ENCODE measurements around the gene ATXN1. TPM values are rescaled to one million over a fixed set of nuclear protein-coding genes. Genes with fewer than 3 reads are reported as not detected.
"Not testable (repeated sequence)": the region's sequence is repeated elsewhere in the genome, so short reads cannot be mapped to it uniquely, and the experiment has no call there.

Gene ATXN1
- total RNA-seq, 2 experiments from 2014 or later: 27.8 to 32.8 TPM

DNA sequence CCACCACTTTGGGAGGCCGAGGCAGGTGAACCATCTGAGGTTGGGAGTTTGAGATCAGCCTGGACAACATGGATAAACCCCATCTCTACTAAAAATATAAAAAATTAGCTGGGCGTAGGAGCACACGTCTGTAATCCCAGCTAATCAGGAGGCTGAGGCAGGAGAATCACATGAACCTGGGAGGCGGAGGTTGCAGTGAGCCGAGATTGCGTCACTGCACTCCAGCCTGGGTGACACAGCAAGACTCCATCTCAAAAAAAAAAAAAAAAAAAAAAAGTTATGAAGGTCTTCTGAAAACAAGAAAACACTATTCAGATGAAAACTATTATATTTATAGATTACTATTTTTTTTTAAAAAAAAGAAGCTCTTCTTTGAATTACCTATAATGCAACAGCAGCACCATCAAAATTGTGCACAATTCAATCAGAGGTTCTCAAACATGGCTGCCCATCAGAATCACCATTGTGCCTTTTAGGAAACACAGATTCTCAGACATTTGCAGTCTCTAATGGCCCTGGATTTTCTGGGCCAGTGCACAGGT, 370.3 kb downstream of the ATXN1 start:
- H3K4me1 Mint-ChIP-seq, H3K36me3 Mint-ChIP-seq, H3K9me3 Mint-ChIP-seq, H3K27me3 Mint-ChIP-seq, H3K27ac Mint-ChIP-seq, DNase-seq, H3K4me3 Mint-ChIP-seq: not testable (repeated sequence)

DNA sequence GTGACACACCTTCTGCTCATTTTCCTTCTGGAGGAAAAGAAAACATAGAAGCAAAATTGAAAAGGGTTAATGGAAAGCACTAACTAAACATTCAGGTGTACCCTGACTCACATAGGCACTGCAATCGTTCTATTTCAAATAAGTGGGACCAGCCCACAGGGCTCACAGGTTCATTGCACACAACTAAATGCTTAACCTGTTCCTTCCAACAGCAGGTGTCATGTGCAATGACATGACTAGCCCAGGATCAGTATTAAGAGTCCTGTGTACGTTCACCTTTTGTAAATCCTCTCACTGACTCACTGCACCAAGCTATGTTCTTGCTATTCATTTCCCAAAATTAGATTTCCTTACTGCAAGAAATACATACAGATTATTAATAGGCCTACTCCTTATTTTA, 371.6 kb downstream of the ATXN1 start:
- Mint-ChIP-seq H3K27ac (no peak overlapping the region), H3K4me1 (no peaks in the 10 kb centered on the region), H3K27me3 (no peaks in the 10 kb centered on the region), H3K36me3 (peaks cover 7% of the 10 kb centered on the region), H3K4me3 (no peak overlapping the region), H3K9me3 (no peaks in the 10 kb centered on the region)
- DNase-seq: no peak

DNA sequence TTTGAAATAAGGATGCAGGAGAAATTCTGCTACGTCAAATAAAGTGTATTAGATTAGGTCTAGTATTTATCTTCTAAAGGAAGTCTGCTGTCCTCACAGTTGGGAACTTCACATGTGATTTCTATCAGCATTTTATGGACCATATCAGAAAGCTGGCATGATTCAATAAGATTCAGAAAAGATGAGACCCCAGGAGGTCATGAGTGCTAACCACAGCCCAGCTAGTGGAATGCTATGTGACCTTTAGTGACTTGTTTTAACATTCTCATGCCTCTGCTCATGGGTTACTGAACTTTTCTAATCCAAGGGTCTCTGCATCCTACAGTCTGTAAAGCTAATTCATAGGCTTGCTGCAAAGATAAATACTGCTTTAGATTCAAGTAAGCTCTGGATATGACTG, 372.8 kb downstream of the ATXN1 start:
- no peak for DNase-seq
- H3K27ac Mint-ChIP-seq: no peak overlapping the region
- H3K36me3 Mint-ChIP-seq: peaks cover 7% of the 10 kb centered on the region
- no peak overlapping the region for H3K4me3 Mint-ChIP-seq
- H3K4me1 Mint-ChIP-seq: no peaks in the 10 kb centered on the region
- H3K9me3 Mint-ChIP-seq: no peaks in the 10 kb centered on the region
- no peaks in the 10 kb centered on the region for H3K27me3 Mint-ChIP-seq

DNA sequence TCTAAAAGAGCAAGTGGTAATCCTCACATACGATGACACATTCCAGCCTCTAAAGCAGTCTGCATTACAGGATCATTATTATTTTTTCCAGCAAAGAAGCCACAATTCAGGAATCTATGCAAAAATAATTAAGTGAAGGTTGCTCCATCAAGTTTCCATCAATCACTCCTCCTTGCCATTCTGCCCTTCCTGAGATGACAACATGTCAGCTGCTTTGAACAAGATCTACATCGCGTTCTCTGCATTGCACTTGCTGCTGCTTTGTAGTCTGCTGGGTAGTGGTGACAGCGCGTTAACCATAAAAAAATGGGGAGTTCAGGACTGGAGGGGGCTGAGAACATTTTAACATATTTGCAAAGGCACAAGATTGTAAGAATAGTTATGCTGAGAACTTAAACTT, 375.2 kb downstream of the ATXN1 start:
- no peak overlapping the region for H3K4me3 Mint-ChIP-seq
- DNase-seq: no peak
- H3K4me1 Mint-ChIP-seq: no peaks in the 10 kb centered on the region
- H3K9me3 Mint-ChIP-seq: no peaks in the 10 kb centered on the region
- no peaks in the 10 kb centered on the region for H3K27me3 Mint-ChIP-seq
- H3K36me3 Mint-ChIP-seq: peaks cover 7% of the 10 kb centered on the region
- no peak overlapping the region for H3K27ac Mint-ChIP-seq

DNA sequence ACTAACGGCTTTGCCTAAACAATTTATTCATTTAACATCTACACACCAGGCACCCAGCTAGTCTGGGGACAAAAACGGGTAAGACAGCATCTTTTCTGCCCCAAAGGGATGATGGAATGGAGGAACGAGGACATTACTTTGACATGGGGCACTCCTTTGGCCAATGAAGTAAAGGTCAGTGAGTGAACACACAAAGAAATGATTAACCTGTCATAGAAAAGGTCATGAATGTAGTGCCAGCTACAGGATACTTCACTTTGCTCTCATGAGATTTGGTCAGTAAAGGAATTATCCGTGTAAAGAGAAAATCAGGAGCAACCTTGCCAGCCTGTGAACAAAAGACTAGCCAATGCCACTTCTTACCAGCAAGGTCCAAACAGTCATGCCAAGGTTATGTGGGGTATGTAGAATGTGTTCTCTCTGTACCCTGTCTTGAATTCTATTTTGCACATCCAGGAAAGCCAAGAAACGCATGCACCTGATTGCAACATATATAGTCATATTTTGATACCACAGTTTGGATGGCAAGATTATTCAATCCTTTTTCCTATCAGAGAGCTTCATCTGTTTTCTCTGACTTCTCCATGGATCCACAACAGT, 377.6 kb downstream of the ATXN1 start:
- Mint-ChIP-seq H3K9me3 (no peaks in the 10 kb centered on the region), H3K4me3 (no peak overlapping the region), H3K4me1 (no peaks in the 10 kb centered on the region), H3K27ac (no peak overlapping the region), H3K27me3 (no peaks in the 10 kb centered on the region), H3K36me3 (peaks cover 5% of the 10 kb centered on the region)
- no peak for DNase-seq

DNA sequence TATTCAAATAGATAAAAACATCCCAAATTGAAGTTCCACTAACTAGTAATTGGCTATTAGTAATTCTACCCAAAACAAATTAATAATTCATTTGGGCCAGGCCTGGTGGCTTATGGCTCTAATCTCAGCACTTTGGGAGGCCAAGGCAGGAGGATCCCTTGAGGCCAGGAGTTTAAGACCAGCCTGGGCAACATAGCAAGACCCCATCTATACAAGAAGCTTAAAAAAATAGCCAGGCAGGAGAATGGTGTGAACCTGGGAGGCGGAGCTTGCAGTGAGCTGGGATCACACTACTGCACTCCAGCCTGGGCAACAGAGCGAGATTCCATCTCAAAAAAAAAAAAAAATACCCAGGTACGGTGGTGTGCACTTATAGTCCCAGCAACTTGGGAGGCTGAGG, 379.3 kb downstream of the ATXN1 start:
- not testable (repeated sequence) for H3K4me3 Mint-ChIP-seq, H3K4me1 Mint-ChIP-seq, DNase-seq, H3K27me3 Mint-ChIP-seq, H3K36me3 Mint-ChIP-seq, H3K9me3 Mint-ChIP-seq, H3K27ac Mint-ChIP-seq

DNA sequence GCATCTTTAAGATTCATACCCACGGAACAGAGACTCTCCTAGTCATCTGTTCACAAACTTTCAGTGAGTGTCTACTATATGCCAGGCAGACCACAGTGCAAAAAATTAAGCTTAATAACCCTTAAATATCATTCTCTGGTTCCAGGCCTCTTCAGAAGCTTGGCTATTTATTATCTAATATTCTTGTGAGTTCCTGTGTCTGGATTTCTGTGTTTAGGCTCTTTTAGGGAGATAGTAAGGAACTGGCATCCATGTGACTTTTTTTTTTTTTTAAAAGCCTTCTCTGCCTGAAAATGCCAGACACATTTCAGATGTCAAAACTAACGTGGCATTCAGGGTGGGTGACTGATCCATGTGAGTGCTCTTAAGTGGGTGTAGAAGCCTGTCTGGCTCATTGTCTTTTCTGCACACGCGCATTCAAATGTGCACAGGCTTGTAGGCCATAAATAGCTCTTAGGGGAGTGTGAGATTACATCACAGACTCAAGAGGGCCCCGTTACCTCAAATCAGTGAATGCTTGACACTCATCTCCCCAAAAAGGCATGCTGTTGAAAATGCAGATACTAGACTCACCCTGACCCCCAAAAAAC, 380.9 kb downstream of the ATXN1 start:
- H3K4me1 Mint-ChIP-seq: peaks cover 5% of the 10 kb centered on the region
- no peak overlapping the region for H3K4me3 Mint-ChIP-seq
- no peak overlapping the region for H3K27ac Mint-ChIP-seq
- no peak for DNase-seq
- peaks cover 5% of the 10 kb centered on the region for H3K36me3 Mint-ChIP-seq
- no peaks in the 10 kb centered on the region for H3K9me3 Mint-ChIP-seq
- H3K27me3 Mint-ChIP-seq: no peaks in the 10 kb centered on the region

DNA sequence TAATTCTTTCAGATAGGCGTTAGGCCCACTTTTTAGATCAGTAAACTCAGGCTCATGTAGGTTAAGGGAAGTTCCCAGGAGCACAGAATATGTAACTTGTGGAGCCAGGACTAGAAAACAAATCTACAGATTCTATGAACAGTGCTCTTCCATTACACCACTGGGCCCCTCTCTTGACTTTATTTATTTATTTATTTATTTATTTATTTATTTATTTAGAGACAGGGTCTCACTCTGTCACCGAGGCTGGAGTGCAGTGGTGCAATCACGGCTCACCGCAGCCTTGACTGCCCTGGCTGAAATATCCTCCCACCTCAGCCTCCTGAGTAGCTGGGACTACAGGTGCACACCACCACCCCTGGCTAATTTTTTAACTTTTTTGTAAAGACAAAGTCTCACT, 382.9 kb downstream of the ATXN1 start:
- not testable (repeated sequence) for H3K36me3 Mint-ChIP-seq, H3K9me3 Mint-ChIP-seq, DNase-seq, H3K27me3 Mint-ChIP-seq, H3K4me3 Mint-ChIP-seq, H3K27ac Mint-ChIP-seq
- peaks cover 13% of the 10 kb centered on the region for H3K4me1 Mint-ChIP-seq

DNA sequence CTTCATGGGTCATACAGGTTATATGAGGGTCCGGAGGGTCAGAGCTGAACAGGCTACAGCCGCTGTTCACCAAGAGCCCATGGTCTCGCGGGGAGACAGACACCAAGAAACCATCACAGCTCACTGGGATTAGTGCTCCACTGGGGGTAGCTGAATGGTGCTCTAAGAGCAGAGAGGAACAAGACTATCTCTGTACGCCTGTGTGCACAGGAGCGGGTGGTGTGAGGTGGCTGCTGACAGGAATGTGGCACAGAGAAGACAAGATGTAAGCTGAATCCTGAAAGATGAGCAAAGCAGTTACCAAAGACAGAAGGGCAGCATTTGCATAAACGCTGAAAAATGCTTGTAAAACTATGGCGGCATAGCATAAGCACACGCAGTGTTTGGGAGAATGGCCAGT, 383.8 kb downstream of the ATXN1 start:
- H3K9me3 Mint-ChIP-seq: no peaks in the 10 kb centered on the region
- H3K27me3 Mint-ChIP-seq: no peaks in the 10 kb centered on the region
- no peak overlapping the region for H3K27ac Mint-ChIP-seq
- no peaks in the 10 kb centered on the region for H3K36me3 Mint-ChIP-seq
- DNase-seq: no peak
- H3K4me1 Mint-ChIP-seq: peaks cover 13% of the 10 kb centered on the region
- H3K4me3 Mint-ChIP-seq: no peak overlapping the region

DNA sequence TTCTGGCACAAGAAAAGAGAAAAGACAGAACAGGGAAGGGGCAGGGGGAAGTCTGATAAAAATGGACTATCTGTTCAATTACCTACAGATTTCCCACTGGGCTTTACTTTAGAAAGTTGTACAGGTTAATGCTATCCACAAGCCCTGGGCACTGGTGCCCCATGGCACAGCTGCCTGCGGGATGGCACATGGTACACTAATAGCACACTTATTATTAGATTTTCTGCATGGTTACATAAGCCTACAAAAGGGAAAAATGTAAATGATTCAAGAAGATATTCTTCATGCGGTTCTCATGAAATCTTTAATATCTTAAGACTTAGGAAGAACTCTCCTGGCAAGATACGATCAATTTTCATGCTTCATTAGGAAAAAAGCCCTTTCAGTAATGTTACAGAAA, 385.4 kb downstream of the ATXN1 start:
- Mint-ChIP-seq H3K27ac (no peak overlapping the region), H3K27me3 (no peaks in the 10 kb centered on the region), H3K36me3 (peaks cover 2% of the 10 kb centered on the region), H3K4me1 (peaks cover 13% of the 10 kb centered on the region), H3K9me3 (no peaks in the 10 kb centered on the region), H3K4me3 (no peak overlapping the region)
- DNase-seq: no peak

DNA sequence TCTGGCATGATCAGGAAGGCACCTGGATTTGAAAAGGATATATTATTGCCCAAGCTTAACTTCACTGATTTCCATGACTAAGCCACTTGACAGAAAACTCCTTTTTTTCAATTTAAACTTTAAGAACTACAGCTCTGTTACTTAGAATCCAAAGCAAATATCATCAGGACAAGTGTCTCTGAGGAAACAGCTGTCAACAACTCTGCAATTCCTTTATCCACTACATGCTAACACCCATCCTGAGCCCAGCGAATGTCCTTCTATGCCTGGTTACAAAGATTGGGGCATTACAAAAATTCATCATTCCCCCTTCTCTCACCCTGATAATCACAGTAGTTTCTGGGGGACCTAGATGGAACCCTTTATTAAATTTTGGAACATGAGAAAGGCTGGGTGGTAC, 386.1 kb downstream of the ATXN1 start:
- H3K27ac Mint-ChIP-seq: no peak overlapping the region
- no peak overlapping the region for H3K4me3 Mint-ChIP-seq
- peaks cover 2% of the 10 kb centered on the region for H3K36me3 Mint-ChIP-seq
- no peaks in the 10 kb centered on the region for H3K27me3 Mint-ChIP-seq
- peaks cover 13% of the 10 kb centered on the region for H3K4me1 Mint-ChIP-seq
- no peak for DNase-seq
- no peaks in the 10 kb centered on the region for H3K9me3 Mint-ChIP-seq

DNA sequence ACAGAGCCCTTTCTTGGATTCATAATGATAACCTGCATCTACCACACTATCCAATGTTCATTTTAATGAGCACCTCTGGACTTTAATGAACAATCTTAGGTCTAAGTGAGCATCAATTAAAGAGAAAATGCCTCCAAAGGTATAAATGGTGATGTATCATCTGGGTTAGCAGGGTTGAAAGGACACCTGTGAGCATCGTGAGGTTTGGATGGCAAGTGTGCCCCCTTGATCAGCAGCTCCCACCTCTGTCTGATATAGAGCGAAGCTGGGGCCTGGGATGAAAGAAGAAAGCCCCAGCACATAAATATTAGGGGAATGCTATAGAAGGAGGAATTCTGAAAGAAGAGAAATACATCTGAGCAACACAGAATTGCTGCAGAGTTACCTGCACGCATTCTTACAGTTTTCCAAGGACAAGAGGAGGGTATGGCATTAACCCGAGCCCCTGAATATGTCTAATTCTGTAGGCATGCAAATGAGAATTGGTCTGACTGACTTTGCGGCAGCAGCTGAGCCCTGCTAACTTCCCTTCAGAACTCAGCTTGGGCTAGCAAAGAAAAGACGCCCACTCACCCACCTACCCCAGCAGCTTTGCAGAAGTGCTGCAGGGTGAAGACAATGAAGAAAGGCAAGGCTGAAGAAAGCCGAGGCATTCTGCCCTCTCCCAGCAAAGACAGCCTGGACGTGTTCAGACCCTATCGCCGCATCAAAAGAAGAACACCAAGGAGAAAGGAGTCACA, 386.6 kb downstream of the ATXN1 start:
- Mint-ChIP-seq H3K27me3 (no peaks in the 10 kb centered on the region), H3K4me3 (no peak overlapping the region), H3K36me3 (peaks cover 2% of the 10 kb centered on the region), H3K9me3 (no peaks in the 10 kb centered on the region), H3K4me1 (peaks cover 13% of the 10 kb centered on the region), H3K27ac (no peak overlapping the region)
- DNase-seq: peak; percentile 4

DNA sequence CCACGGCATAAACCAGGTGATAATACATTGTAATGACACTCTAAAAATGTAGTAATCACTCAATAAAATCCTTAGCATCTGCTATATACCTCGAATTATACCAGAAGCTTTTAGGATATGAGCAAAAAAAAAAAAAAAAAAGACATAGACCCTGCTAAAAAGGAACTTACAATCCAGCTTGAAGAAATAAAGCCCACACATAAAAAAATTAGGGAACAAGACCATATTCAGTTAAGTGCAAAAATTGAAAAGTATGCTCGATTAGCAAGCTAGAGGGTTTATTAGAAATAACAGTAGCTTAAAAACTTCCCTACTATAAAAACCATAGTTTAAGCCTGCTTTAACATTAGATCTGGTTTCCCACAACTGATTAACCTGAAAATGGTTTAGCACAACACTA, 387.2 kb downstream of the ATXN1 start:
- Mint-ChIP-seq H3K27me3 (no peaks in the 10 kb centered on the region), H3K36me3 (peaks cover 2% of the 10 kb centered on the region), H3K27ac (no peak overlapping the region), H3K4me1 (peaks cover 13% of the 10 kb centered on the region), H3K4me3 (no peak overlapping the region), H3K9me3 (no peaks in the 10 kb centered on the region)
- no peak for DNase-seq

DNA sequence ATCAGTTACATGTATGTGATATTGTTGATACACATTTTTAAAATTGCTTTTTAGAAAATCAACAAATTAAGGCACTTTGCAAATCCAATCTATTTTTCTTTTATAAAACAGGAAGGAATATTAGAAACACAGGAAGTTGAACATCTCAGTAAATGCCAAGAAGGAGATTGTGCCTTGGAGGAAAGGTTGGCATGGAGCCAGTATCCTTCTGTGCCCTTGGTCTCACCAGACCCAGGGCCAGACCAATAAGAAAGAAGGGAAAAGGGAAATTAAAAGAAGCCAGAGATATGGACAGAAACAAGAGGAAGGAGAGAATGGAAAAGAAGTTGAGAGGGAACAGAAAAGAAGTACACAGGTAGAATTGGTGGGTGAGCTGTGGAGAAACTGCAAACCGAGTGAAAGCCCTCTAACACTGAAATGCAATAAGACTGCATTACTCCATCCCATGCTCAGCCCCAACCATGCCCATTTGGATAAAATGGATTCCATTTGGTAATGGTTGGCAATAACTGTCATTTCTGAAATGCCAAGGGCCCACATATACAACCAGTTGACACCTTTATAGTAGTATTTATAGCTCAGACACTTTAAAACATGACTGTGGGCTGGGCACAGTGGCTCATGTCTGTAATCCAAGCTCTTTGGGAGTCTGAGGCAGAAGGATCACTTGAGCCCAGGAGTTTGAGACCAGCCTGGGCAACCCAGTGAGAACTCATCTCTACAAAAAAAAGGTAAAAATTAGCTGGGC, 389.1 kb downstream of the ATXN1 start:
- Mint-ChIP-seq H3K4me3 (no peak overlapping the region), H3K36me3 (peaks cover 2% of the 10 kb centered on the region), H3K9me3 (no peaks in the 10 kb centered on the region), H3K27ac (no peak overlapping the region), H3K4me1 (peaks cover 13% of the 10 kb centered on the region), H3K27me3 (no peaks in the 10 kb centered on the region)
- DNase-seq: no peak

DNA sequence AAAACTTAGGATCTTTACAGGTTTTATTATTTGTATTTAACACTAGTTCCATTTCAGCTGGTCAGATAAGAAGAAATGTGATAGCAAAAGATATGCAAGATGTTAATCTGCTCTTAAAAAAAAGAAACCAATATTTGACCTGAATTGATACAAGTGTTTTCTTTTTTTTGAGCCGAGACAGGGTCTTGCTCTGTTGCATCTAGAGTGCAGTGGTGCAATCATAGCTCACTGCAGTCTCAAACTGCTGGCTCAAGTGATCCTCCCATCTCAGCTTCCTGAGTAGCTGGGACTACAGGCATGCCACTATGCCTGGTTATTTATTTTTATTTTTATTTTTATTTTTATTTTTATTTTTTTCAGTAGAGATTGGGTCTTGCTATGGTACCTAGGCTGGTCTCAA, 389.9 kb downstream of the ATXN1 start:
- Mint-ChIP-seq H3K9me3 (no peaks in the 10 kb centered on the region), H3K4me1 (peaks cover 12% of the 10 kb centered on the region), H3K4me3 (no peak overlapping the region), H3K27ac (no peak overlapping the region), H3K27me3 (no peaks in the 10 kb centered on the region), H3K36me3 (peaks cover 2% of the 10 kb centered on the region)
- no peak for DNase-seq

Measured in activated naive CD8-positive, alpha-beta T cell treated with anti-CD3 and anti-CD28 coated beads for 36 hours (primary cell).